Spleen (tissue), 7 donors: ENCODE data around the gene NAA30.

Experiments used
- POLR2A ChIP-seq, 3 donors: fragments of 450-650 bp; IDR thresholded peaks; one replicate each; pipeline ENCODE4 v1.5.1; 2017; ENCODE audit warnings: antibody characterized with exemption in 3 of 3, mild to moderate bottlenecking in 1 of 3
- POLR2AphosphoS5 ChIP-seq, 3 donors: sonication (generic); formaldehyde crosslinking; IDR thresholded peaks; one replicate each; pipeline ENCODE4 v1.5.1; 2017; ENCODE audit warnings: antibody characterized with exemption in 3 of 3
- TF ChIP-seq, protein P1 (sequence below), 11 experiments: fragments of 200-600 bp in 7 of 11; fragments of 450-650 bp in 4 of 11; sonication (generic) in 4 of 11; IDR thresholded peaks in 8 of 11; conservative IDR thresholded peaks in 3 of 11; 1 replicate in 7 of 11; 2 replicates in 4 of 11; pipeline versions ENCODE4 v1.4.0 to v1.8.0; 2016 to 2021; ENCODE audit warnings: antibody characterized with exemption in 11 of 11, inconsistent platforms in 4 of 11, mild to moderate bottlenecking in 1 of 11
- donor health status: DM: no; HTN: no; CAD: no; lungs with moderate emphysema.
- donor health status: DM: no; HTN: no; CAD: no.
- donor health status: DM: no; HTN: no; CAD: no.

DNA sequence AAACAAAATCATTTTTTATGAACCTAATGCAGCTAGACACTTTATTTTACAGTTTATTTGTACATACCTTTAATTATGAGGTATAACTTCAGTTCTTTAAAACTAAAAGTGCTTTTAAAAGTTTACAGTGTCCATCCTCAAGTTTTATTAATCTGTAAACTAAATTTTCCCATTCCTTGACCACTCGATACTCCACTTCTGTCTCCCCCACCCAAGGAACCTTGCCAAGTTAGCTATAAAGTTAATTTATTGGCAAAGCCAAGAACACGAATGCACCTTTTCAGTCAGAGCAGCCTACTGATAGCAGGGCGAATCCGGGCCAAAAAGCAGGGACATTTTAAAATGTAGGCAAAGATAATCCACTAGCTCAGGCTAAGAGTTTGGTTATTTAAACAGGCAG, 29.6 kb downstream of the NAA30 start:
- TF ChIP-seq, protein P1, sequence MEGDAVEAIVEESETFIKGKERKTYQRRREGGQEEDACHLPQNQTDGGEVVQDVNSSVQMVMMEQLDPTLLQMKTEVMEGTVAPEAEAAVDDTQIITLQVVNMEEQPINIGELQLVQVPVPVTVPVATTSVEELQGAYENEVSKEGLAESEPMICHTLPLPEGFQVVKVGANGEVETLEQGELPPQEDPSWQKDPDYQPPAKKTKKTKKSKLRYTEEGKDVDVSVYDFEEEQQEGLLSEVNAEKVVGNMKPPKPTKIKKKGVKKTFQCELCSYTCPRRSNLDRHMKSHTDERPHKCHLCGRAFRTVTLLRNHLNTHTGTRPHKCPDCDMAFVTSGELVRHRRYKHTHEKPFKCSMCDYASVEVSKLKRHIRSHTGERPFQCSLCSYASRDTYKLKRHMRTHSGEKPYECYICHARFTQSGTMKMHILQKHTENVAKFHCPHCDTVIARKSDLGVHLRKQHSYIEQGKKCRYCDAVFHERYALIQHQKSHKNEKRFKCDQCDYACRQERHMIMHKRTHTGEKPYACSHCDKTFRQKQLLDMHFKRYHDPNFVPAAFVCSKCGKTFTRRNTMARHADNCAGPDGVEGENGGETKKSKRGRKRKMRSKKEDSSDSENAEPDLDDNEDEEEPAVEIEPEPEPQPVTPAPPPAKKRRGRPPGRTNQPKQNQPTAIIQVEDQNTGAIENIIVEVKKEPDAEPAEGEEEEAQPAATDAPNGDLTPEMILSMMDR (IDR thresholded peaks at IDR 0.05 in 8 of 11, conservative IDR thresholded peaks at IDR 0.05 in 3 of 11): no peak
- TF ChIP-seq POLR2A (IDR thresholded peaks at IDR 0.05) (no peak), POLR2AphosphoS5 (IDR thresholded peaks at IDR 0.05) (no peak)
